K562 (cell line): ENCODE data around the gene RHBDF2. TPM values are rescaled to one million over a fixed set of nuclear protein-coding genes. Genes with fewer than 3 reads are reported as not detected.

Experiments used
- CHD7 ChIP-seq: fragments of 200-600 bp; sonication (generic); IDR thresholded peaks from one replicate; pipeline ENCODE4 v1.6.1; 2012; ENCODE audit warnings: mild to moderate bottlenecking, low read depth, low read length, inconsistent platforms
- CREB5 ChIP-seq: fragments of 250-450 bp; sonication (Bioruptor Pico); IDR thresholded peaks from 2 replicates; pipeline ENCODE4 v1.5.0; 2020; ENCODE audit warnings: mild to moderate bottlenecking
- EHMT2 ChIP-seq: fragments of 450-650 bp; IDR thresholded peaks from 2 replicates; pipeline ENCODE4 v1.6.1; 2018; ENCODE audit warnings: antibody characterized with exemption
- EP400 ChIP-seq: fragments of 450-650 bp; IDR thresholded peaks from 2 replicates; pipeline ENCODE4 v1.6.1; 2017; ENCODE audit warnings: antibody characterized with exemption, mild to moderate bottlenecking, moderate library complexity
- HCFC1 ChIP-seq: IDR thresholded peaks from 2 replicates; pipeline ENCODE4 v1.6.1; 2012; ENCODE audit warnings: low read depth, low read length, improper control_type of control experiment
- MED1 ChIP-seq: sonication (generic); formaldehyde crosslinking; IDR thresholded peaks from 2 replicates; pipeline ENCODE4 v1.8.1; 2023; ENCODE audit warnings: missing genetic modification reagents, borderline replicate concordance
- PHF20 ChIP-seq: fragments of 450-650 bp; IDR thresholded peaks from 2 replicates; pipeline ENCODE4 v1.6.1; 2018; ENCODE audit not compliant: partially characterized antibody
- POLR2B ChIP-seq: fragments of 450-650 bp; IDR thresholded peaks from 2 replicates; pipeline ENCODE4 v1.6.1; 2018; ENCODE audit warnings: low read depth; ENCODE audit not compliant: partially characterized antibody
- RBM17 ChIP-seq: fragments of 200-400 bp; formaldehyde crosslinking; IDR thresholded peaks from 2 replicates; pipeline ENCODE4 v1.6.1; 2017; ENCODE audit warnings: low read depth, mild to moderate bottlenecking, low read length, borderline replicate concordance
- TAF1 ChIP-seq: IDR thresholded peaks from 2 replicates; pipeline ENCODE4 v1.6.1; 2011; ENCODE audit warnings: mild to moderate bottlenecking, low read length, moderate library complexity; ENCODE audit not compliant: insufficient read depth, control insufficient read depth, severe bottlenecking; ENCODE audit errors: extremely low read depth
- THRAP3 ChIP-seq: fragments of 450-650 bp; IDR thresholded peaks from 2 replicates; pipeline ENCODE4 v1.6.1; 2016; ENCODE audit warnings: mild to moderate bottlenecking, inconsistent platforms, borderline replicate concordance
- YY1 ChIP-seq, 3 experiments: IDR thresholded peaks; 2 replicates each; pipeline ENCODE4 v1.6.1; 2011; ENCODE audit warnings: low read length in 2 of 3, mild to moderate bottlenecking in 2 of 3, moderate library complexity in 2 of 3, borderline replicate concordance in 1 of 3, control low read depth in 1 of 3, low read depth in 1 of 3; ENCODE audit not compliant: insufficient read depth in 3 of 3, insufficient replicate concordance in 2 of 3, control insufficient read depth in 1 of 3, insufficient read length in 1 of 3; ENCODE audit errors: extremely low read depth in 1 of 3
- ZNF174 ChIP-seq: fragments of 250-450 bp; sonication (Bioruptor Pico); IDR thresholded peaks from 2 replicates; pipeline ENCODE4 v1.4.0; 2020; ENCODE audit warnings: mild to moderate bottlenecking
- polyA plus RNA-seq, 8 experiments: library from polyadenylated mRNA; depleted of rRNA in 4 of 8; stranded (reverse) in 5 of 8; unstranded in 3 of 8; fragments of >200 nt; fragmentation: Nextera tagmentation in 2 of 8; fragmentation: Illumina TruSeq in 1 of 8; extraction: Ambion mirVana in 2 of 8; extraction: Trizol in 1 of 8; gene quantifications; 2 replicates each; pipeline versions ENCODE4 v1.2.1 to v1.2.3, GENCODE V29; 2011 to 2014; ENCODE audit warnings: inconsistent platforms in 1 of 8, missing spikeins in 1 of 8
- total RNA-seq, 7 experiments: library from RNA; depleted of rRNA in 6 of 7; stranded (reverse); fragments of >200 nt in 6 of 7; fragmentation: Illumina TruSeq in 2 of 7; extraction: Trizol in 2 of 7; gene quantifications; 2 replicates each; pipeline versions ENCODE4 v1.2.1 to v1.2.3, GENCODE V29; 2011 to 2021; ENCODE audit warnings: low replicate concordance in 1 of 7

RHBDF2 gene
- total and polyA plus RNA-seq, 9 of the 15 experiments (the other 6 are each of a cell fraction or from before 2014, with no cell fraction given) = 0.04 to 2.8 (median 1.1) TPM

- TF ChIP-seq CREB5 (CRISPR knock-in tag) (no peak), HCFC1 (no peak), PHF20 (peak; percentile 57), POLR2B (peak; percentile 36), MED1 (no peak), EHMT2 (peak; percentile 62), ZNF174 (CRISPR knock-in tag) (no peak), YY1 (IDR thresholded peaks at IDR 0.05; ENCODE audit: borderline replicate concordance in 1 of 3, control insufficient read depth in 1 of 3, extremely low read depth in 1 of 3, insufficient read depth in 3 of 3, insufficient read length in 1 of 3, insufficient replicate concordance in 2 of 3, low read depth in 1 of 3, low read length in 2 of 3) (no peak), EP400 (no peak), TAF1 (no peak), THRAP3 (peak; percentile 88; the same call in 1 of the 2 replicates), RBM17 (no peak), CHD7 (no peak)
These were observed 46.5 kb upstream of the RHBDF2 start (continued) for GRCh38 chr17:76547642-76548202.
